GM18507 (cell line): ENCODE data around the gene TRPV6.

Source experiments
- DNase-seq: peaks from one replicate; pipeline ENCODE4 v3.0.0; 2011; ENCODE audit warnings: low read depth; ENCODE audit not compliant: insufficient read length; ENCODE audit errors: extremely low spot score
- FAIRE-seq: peaks from 2 replicates; lab custom pipeline; 2011; peaks lifted over from hg19 to GRCh38; lab: Jason Lieb, UNC

TRPV6 gene

DNA sequence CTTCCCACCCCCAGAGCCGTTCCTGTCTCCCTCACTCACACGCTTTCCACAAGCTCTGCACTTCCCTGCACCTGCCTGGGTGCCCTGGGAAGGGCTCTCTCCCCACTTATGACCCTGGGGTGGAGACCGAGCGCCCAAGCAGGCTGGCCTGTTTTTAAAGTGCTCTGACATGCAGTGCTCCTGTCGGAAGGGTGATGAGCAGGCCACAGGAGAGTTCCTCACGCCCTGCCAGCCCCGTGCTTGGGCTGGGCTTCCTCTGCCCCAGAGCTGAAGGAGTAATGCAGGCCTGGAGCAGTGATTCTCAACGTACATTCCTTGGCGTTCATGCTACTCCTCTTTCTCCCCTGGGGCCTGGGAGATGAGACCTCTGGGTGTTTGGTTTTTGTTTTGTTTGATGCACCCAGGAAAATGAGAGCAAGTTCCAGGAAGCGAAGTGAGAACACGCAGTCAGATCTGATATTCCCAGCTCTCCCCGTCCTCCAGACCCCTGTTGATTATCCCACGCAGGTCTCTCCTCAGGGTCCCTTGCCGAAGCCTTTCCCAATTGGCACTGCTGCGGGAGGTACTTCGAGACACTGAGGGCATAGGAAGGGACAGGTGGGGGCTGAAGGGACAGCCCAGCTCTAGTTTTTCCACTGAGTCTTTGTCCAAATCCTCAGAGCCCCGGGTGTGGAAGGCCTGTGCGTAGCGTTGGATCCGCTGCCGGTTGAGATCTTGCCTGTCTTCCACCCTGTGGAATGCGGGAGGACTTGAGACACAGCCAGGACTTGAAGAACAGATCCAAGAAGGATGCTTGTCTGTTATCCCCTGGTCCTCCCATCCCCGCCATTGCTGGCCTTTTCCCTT is 14.1 kb downstream of the TRPV6 start:
- FAIRE-seq (no peak), DNase-seq (no peak)

DNA sequence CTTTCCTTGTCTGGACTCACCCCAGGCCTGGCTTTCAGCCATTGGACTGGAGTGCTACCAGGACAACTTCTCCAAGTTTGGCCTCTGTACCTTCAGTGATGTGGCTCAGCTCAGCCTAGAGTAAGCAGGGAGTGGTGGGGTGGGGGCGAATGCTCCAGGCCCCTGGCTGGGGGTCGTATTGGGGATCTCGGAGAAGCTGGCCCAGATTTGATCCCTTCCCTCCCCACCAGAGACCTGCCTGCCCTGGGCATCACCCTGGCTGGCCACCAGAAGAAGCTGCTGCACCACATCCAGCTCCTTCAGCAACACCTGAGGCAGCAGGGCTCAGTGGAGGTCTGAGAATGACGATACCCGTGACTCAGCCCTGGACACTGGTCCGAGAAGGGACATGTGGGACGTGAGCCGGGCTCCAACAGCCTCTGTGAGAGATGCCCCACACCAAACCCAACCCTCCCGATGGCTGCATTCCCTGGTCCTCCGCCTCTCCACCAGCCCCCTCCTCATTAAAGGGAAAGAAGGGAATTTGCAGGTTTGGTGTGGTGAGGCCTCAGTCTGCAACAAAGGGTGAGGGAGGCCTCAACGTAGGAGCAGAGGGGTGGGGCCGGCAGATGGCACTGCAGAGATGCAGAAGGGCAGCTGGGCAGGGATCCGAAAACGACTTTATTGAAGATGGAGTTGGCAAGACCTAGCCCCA is 14.8 kb downstream of the TRPV6 start:
- no peak for DNase-seq

DNA sequence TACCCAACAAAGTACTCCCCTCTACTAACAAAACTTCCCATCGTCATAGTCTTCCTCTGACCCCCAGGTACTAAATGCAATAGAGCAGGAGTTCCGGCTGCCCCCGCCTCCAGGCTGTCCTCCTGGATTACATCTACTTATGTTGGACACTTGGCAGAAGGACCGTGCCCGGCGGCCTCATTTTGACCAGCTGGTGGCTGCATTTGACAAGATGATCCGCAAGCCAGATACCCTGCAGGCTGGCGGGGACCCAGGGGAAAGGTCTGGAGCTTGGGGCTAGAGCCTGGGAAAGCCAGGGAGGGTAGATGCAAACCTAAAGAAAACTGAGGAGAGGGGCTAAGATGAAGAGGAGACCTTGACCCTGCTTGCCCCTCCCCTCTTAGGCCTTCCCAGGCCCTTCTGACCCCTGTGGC is 15.4 kb downstream of the TRPV6 start:
- DNase-seq (no peak), FAIRE-seq (no peak)

More for the DNA sequence above, 14.8 kb downstream of the TRPV6 start:
- no peak for FAIRE-seq

DNA sequence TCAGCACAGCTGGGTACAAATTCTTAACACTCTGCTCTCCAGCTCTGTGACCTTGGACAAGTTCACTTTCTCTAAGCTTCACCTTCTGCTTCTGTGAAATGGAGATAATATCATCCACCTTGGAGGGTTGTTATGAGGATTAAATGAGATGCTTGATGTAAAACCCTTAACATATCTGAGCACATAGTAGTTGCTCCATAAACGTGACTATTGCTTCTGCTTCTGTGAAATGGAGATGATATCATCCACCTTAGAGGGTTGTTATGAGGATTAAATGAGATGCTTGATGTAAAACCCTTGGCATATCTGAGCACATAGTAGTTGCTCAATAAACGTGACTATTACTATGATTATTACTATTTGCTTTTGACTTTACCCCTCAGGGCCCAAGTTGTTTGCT is 16.1 kb downstream of the TRPV6 start:
- FAIRE-seq: no peak

DNA sequence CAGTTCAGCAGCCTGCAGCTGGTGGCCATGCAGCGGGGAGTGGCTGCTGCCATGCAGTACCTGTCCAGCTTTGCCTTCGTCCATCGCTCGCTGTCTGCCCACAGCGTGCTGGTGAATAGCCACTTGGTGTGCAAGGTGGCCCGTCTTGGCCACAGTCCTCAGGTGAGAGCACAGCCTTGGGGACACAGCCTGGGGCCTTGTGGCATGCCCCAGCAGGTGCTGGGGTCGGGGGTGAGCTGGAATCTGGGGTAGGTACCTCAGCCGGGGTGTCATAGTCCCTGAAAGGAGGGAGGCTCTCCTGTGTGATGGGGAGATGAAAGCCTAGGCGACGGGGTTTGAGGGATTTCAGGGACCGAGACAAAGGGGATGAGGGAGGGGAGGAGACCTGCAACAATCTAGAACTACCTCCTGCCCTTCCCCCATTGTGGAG is 16.5 kb downstream of the TRPV6 start:
- FAIRE-seq (no peak), DNase-seq (no peak)

More for the DNA sequence above, 16.1 kb downstream of the TRPV6 start:
- no peak for DNase-seq

DNA sequence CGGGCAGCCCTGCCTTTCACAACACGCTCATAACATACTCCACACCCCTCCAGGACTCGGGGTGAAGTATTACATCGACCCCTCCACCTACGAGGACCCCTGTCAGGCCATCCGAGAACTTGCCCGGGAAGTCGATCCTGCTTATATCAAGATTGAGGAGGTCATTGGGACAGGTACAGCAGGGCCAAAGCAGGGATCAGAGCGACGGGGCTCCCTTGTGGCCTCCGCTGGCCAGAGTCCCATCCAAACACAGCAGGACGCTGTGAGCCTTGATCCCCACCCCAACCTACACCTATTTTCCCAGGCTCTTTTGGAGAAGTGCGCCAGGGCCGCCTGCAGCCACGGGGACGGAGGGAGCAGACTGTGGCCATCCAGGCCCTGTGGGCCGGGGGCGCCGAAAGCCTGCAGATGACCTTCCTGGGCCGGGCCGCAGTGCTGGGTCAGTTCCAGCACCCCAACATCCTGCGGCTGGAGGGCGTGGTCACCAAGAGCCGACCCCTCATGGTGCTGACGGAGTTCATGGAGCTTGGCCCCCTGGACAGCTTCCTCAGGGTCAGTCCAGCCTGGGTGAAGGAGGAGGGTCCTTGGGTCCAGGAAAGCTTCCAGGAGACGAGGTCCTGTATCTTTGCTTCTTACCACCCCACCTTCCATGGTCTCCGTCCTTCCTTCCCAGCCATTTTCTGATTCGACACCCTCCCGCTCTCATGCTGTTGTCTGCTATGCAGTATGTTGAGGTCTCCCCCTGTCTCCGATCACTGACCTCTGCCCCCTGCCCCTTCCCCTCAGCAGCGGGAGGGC is 17.2 kb downstream of the TRPV6 start:
- DNase-seq (no peak), FAIRE-seq (no peak)

DNA sequence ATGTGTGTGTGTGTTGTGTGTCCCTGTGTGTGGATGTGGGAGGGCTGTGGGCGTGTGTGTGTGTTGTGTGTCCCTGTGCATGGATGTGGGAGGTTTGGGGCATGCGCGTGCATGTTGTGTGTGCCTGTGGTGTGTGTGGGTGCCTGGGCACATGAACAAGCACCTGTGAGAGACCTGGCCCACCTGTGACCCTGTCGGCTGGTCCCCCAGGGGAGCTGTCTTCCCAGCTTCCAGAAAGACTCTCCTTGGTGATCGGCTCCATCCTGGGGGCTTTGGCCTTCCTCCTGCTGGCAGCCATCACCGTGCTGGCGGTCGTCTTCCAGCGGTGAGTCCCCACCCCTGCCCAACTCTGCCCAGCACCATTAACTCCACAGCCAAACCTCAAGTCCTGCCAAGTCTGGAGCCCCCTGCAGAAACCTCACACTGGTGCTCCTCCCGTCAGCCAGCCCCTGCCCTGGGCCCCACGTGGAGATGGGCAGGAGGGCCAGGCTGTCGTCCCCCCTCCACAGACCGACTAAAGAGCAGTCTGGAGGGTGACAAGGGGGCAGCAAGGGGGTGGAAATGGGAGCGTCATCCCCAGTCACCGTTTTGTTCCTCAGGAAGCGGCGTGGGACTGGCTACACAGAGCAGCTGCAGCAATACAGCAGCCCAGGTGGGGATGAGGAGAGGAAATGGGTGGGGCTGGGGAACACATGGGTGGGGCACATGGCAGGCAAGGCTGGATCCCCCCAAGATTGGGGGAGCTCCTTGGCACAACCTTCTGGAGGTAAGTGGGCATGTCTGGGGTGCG is 18.0 kb downstream of the TRPV6 start:
- FAIRE-seq: no peak
- DNase-seq: no peak

DNA sequence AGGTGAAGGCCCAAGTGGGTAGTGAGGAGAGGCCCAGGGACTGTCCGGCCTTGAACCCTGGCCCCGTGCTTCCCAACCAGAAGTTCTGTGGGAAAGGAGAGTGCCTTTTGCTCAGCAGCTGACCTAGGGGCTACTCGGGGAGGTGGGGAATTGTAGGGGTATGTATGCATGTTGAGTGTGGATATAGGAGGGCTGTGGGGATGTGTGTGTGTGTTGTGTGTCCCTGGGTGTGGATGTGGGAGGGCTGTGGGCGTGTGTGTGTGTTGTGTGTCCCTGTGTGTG is 18.5 kb downstream of the TRPV6 start:
- no peak for DNase-seq
- FAIRE-seq: no peak

DNA sequence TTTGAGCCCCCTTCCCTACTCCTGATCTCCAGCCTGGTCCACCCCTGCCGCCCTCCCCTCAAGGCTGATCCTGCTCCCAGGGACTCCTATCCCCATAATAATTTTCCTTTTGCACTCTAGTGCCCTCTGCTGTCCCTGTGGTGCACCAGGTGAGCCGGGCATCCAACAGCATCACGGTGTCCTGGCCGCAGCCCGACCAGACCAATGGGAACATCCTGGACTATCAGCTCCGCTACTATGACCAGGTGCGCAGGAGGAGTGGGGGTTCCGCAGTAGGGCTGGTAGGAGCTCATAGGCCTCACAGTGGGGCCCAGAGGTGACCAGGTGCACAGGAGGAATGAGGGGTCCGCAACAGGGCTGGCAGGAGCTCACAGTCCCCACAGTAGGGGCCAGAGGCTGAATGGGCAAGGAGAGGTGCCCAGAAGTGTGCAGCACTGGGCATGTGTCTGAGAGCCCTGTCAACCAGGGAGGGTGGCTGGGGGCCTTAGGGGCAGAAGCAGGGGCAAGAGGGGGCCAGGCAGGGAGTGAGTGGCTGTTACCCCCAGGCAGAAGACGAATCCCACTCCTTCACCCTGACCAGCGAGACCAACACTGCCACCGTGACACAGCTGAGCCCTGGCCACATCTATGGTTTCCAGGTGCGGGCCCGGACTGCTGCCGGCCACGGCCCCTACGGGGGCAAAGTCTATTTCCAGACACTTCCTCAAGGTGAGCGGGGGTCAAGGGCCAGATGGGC is 19.0 kb downstream of the TRPV6 start:
- FAIRE-seq: no peak
- no peak for DNase-seq

DNA sequence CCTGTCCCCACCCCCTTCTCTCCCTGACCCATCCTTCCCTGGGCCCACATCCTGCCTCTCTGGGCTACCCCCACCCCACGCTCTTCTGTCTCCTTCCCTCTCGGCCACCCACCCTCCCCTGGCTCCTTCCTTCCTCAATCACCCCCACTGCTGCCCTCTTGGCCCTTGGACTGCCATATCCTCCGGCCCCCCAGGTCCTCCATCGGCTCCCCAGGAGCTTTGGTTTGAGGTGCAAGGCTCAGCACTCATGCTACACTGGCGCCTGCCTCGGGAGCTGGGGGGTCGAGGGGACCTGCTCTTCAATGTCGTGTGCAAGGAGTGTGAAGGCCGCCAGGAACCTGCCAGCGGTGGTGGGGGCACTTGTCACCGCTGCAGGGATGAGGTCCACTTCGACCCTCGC is 19.8 kb downstream of the TRPV6 start:
- FAIRE-seq: no peak
- no peak for DNase-seq

DNA sequence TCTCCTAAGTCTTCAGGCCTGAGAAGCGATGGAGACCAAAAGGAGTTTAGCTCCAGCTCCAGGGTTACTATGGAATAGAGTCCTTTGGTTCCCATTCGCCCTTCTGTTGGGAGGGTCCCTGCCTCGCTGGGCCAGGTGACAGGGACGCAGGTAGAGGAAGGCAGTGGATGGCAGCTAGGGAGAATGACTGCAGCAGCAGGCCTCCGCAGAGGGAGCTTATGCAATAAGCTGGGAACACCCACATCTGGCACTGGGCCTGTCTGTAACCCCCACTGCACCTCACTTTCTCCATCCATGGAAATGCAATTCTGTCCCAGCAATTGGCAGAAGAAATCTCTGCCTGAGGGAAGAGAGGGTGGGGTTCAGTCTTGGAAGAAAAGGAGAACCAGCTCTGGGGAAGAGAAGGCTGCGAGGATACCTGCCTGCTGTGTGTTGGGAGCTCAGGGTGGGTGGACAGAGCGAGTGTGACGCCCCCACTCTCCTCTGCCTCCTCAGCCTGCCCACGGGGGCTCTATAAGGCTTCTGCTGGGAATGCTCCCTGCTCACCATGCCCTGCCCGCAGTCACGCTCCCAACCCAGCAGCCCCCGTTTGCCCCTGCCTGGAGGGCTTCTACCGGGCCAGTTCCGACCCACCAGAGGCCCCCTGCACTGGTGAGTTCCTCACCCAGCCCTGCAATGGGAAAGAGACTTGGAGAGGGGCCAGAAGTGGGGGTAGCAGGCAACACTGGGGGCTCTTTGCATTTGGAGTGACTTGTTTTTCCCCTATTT is 20.4 kb downstream of the TRPV6 start:
- FAIRE-seq (no peak), DNase-seq (no peak)

DNA sequence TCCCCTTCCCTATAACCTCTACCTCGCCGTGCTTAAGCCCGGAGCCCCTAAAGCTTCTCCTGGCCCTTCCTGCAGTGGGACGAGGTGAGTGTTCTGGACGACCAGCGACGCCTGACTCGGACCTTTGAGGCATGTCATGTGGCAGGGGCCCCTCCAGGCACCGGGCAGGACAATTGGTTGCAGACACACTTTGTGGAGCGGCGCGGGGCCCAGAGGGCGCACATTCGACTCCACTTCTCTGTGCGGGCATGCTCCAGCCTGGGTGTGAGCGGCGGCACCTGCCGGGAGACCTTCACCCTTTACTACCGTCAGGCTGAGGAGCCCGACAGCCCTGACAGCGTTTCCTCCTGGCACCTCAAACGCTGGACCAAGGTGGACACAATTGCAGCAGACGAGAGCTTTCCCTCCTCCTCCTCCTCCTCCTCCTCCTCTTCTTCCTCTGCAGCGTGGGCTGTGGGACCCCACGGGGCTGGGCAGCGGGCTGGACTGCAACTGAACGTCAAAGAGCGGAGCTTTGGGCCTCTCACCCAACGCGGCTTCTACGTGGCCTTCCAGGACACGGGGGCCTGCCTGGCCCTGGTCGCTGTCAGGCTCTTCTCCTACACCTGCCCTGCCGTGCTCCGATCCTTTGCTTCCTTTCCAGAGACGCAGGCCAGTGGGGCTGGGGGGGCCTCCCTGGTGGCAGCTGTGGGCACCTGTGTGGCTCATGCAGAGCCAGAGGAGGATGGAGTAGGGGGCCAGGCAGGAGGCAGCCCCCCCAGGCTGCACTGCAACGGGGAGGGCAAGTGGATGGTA is 21.5 kb downstream of the TRPV6 start:
- no peak for FAIRE-seq
- DNase-seq: no peak

DNA sequence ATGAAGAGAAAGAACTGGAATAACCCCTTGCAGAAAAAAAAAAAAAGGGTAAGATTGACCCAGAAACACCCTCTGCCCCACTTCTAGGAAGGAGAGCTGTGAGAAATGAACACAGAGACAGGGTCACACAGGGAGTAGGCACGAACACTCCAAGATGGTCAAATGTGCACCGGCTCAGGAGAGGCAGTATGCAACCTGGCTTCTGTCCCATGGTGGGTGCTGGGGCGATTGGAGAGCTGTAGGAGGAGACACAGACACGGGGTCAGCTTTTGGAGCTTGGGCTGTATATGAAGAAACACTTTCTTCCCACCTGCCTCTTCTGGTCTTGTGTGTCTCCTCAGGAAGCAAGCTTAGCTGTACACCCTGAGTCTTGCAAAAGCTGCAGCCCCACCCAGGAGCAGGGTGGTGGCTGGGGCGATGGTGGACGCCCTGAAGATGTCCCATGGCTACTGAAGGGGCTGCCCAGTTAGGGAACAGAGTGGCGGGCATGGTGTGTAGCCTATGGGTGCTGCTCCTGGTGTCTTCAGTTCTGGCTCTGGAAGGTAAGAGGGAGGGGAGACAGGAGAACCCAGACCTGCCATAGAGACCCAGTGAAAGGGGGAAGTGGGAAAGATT is 22.7 kb downstream of the TRPV6 start:
- FAIRE-seq: no peak
- no peak for DNase-seq

DNA sequence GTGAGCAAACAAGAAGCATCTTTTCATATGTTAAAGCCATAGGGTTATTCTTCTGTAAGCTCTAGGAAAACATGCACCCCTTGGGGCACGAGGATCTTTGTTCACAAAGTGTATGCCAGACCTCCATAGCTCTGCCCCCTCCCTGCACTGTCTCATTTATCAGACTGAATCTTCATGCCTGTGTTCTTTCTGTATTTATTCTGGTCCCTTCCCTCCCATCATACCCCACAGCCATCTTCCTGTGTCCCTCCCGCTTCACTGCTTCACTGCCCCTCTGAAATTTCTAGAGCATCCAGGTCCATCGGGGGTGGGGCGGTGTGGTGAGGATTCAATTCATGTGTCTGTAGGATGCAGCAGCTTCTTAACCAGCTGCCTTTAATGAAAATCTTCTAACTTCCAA is 23.2 kb downstream of the TRPV6 start:
- FAIRE-seq (no peak), DNase-seq (no peak)

DNA sequence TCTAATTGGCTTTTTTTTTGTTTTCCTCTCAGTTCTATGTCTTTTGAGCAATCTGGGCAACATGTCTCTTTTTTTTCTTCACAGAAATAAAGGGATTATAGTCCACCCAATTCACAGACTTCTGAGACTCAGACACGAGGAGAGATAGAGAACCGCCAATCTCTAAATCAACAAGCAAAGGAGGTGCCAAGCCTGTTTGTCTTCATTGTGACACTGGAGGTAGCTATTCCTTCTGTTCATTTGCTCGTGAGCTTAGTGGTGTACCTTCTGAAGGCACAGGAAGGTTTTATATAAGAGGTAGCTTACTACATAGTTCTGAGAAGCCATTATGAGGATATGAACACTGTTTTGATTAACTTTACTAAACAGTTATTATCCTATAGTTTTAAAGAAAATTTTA is 24.6 kb downstream of the TRPV6 start:
- no peak for FAIRE-seq
- DNase-seq: no peak

DNA sequence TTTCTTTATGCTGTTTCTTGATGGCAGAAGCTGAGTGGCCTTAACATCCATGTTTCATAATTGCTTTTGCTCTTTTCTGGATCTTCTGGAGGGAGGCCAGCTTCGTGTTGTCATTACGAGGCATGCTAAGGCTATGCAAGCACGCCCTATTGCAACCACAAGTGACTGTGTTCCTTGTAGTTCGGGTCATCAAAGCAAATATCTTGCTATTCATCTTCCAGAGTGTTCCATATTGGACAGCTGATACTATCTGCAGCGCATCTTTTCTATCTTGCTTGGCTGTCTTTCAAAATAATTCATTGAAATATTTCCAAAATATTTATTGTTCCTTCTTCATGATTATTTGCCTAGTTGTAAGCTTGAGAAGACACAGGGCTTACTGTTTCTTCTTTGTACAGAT is 25.7 kb downstream of the TRPV6 start:
- no peak for DNase-seq

DNA sequence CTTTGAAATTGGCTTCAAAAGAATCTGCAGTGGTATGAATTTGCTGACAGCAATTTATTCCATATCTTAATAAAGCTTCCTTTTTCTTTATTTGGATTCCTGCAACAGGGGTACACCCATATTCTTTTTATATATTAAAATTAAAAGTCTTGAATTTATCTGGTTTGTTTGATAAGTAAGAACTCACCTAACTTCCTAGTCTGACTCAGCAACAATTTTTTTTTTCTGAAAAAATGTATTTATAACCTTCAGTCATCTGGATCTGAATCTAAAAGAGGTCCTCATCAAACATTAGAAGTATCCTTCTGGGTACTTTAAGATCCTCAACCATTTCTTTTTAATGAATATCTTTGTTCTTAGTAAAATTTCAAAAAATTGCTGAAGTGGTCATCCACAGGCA is 26.1 kb downstream of the TRPV6 start:
- FAIRE-seq: no peak
- DNase-seq: no peak

More for the DNA sequence above, 25.7 kb downstream of the TRPV6 start:
- FAIRE-seq: no peak
